Peyer's patch (tissue), 4 donors: ENCODE measurements around the gene TMEM117. TPM values are rescaled to one million over a fixed set of nuclear protein-coding genes. Genes with fewer than 3 reads are reported as not detected.
"Not testable (repeated sequence)": the region's sequence is repeated elsewhere in the genome, so short reads cannot be mapped to it uniquely, and the experiment has no call there.

Experiments
- DNase-seq, 3 donors: peaks; one replicate each; pipeline ENCODE4 v3.0.0-alpha.2; 2017 to 2019
- H3K27ac ChIP-seq, 4 donors: fragments of 200-600 bp; sonication (generic); one replicate each; pipeline ENCODE4 v1.5.1; 2016 to 2019
- H3K27me3 ChIP-seq, 2 donors: fragments of 200-600 bp; sonication (generic); one replicate each; pipeline ENCODE4 v1.5.1; 2019
- H3K36me3 ChIP-seq, 3 donors: fragments of 200-600 bp; sonication (generic); one replicate each; pipeline ENCODE4 v1.5.1; 2016 to 2019
- H3K4me1 ChIP-seq, 4 donors: fragments of 200-600 bp; sonication (generic); one replicate each; pipeline ENCODE4 v1.5.1; 2016 to 2019
- H3K4me3 ChIP-seq, 4 donors: fragments of 200-600 bp; sonication (generic); 1 replicate in 3 of 4; 2 replicates in 1 of 4; pipeline ENCODE4 v1.5.1; 2016 to 2019; ENCODE audit warnings: mild to moderate bottlenecking in 1 of 4
- H3K9me3 ChIP-seq, 4 donors: fragments of 200-600 bp; sonication (generic); one replicate each; pipeline ENCODE4 v1.5.1; 2016 to 2019; ENCODE audit warnings: mild to moderate bottlenecking in 1 of 4
- POLR2A ChIP-seq, 2 donors: fragments of 450-650 bp; IDR thresholded peaks; one replicate each; pipeline ENCODE4 v1.5.1; 2017; ENCODE audit warnings: antibody characterized with exemption in 2 of 2, mild to moderate bottlenecking in 2 of 2, moderate library complexity in 2 of 2
- total RNA-seq, 4 donors: library from RNA; depleted of rRNA; stranded (reverse); fragments of >200 nt; gene quantifications; one replicate each; pipeline ENCODE4 v1.1.0, GENCODE V29; 2016
- TF ChIP-seq, protein P1 (sequence below), 6 experiments: fragments of 450-650 bp in 4 of 6; fragments of 200-600 bp in 2 of 6; sonication (generic) in 1 of 6; IDR thresholded peaks; one replicate each; pipeline ENCODE4 v1.5.1; 2017 to 2019; ENCODE audit warnings: antibody characterized with exemption in 6 of 6, mild to moderate bottlenecking in 3 of 6, moderate library complexity in 1 of 6

Gene TMEM117
- total RNA-seq, 4 donors from 2014 or later: 10.7 to 60.1 (median 51.9) TPM

DNA sequence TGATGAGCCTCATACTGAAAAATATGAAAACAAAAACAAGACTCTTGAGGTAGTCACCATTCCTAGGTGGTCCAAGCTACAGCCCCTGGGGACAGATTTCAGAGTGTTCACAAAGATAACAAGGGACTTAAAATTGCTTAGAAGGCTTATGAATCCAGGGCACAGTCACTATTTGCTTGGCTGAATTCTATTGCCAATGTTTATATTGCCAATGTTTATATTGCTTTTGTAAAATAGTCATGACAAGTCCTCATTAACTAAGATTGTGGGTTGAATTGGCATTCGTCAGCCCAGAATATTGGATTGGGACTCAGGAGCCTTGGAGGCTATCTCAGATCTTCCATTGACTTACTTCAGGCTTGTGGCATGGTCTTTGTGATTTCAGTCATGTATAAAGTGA lies 6.4 kb downstream of the TMEM117 start:
- H3K4me1 ChIP-seq: peaks cover 0 to 4% (median 0%) of the 10 kb centered on the region in 4 donors
- DNase-seq: no peak
- H3K27me3 ChIP-seq: no peaks in the 10 kb centered on the region
- TF ChIP-seq, protein P1, sequence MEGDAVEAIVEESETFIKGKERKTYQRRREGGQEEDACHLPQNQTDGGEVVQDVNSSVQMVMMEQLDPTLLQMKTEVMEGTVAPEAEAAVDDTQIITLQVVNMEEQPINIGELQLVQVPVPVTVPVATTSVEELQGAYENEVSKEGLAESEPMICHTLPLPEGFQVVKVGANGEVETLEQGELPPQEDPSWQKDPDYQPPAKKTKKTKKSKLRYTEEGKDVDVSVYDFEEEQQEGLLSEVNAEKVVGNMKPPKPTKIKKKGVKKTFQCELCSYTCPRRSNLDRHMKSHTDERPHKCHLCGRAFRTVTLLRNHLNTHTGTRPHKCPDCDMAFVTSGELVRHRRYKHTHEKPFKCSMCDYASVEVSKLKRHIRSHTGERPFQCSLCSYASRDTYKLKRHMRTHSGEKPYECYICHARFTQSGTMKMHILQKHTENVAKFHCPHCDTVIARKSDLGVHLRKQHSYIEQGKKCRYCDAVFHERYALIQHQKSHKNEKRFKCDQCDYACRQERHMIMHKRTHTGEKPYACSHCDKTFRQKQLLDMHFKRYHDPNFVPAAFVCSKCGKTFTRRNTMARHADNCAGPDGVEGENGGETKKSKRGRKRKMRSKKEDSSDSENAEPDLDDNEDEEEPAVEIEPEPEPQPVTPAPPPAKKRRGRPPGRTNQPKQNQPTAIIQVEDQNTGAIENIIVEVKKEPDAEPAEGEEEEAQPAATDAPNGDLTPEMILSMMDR (IDR thresholded peaks at IDR 0.05): no peak
- no peak for TF ChIP-seq POLR2A (IDR thresholded peaks at IDR 0.05)
- H3K27ac ChIP-seq: no peak overlapping the region
- no peaks in the 10 kb centered on the region for H3K9me3 ChIP-seq
- no peaks in the 10 kb centered on the region for H3K36me3 ChIP-seq
- H3K4me3 ChIP-seq: no peak overlapping the region

DNA sequence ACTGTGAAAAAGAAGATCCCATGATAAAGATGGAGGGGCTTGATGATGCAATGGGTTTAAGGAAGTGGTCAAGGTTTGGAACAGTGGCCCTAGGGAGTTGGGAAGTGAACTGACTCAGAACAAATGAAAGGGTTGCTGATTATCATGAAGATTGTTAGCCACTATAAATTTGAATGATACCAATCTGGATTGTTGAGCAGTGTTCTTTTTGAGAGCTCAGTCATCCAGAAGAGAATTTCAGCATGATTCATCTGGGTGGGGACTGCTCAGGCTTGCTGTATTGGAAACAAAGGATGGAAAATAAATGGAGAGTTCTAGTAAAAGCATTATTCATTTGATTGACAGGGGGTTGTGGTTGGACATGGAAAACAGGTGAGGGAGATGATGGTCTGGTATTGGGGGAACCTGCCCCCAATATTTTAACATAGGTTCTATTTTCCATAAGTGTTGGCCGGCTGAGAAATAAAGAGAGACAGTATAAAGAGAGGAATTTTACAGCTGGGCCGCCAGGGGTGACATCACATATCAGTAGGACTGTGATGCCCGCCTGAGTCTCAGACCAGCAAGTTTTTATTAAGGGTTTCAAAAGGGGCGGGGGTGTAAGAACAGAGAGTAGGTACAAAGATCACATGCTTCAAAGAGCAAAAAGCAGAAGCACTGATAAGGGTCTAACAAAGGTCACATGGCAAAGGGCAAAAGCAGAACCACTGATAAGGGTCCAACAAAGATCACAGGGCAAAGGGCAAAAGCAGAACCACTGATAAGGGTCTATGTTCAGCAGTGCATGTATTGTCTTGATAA lies 11.7 kb downstream of the TMEM117 start:
- H3K9me3 ChIP-seq, H3K4me3 ChIP-seq, H3K27me3 ChIP-seq, H3K36me3 ChIP-seq, H3K4me1 ChIP-seq: not testable (repeated sequence)
- DNase-seq: peak in 1 of 3 donors; percentile 48
- H3K27ac ChIP-seq: peak overlapping the region in 2 of 4 donors; percentile 51 to 61

DNA sequence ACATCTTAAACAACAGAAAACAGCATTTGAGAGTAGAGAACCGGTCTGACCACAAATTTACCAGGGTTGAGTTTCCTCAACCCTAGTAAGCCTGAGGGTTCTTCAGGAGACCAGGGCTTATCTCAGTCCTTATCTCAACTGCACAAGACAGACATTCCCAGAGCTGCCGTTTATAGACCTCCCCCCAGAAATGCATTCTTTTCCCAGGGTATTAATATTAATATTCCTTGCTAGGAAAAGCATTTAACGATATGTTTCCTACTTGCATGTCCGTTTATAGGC lies 12.3 kb downstream of the TMEM117 start:
- DNase-seq: no peak
- Histone ChIP-seq H3K9me3 (no peaks in the 10 kb centered on the region), H3K36me3 (no peaks in the 10 kb centered on the region), H3K4me1 (no peaks in the 10 kb centered on the region), H3K27ac (peak overlapping the region in 1 of 4 donors; percentile 25), H3K4me3 (no peak overlapping the region), H3K27me3 (no peaks in the 10 kb centered on the region)
- TF ChIP-seq POLR2A (IDR thresholded peaks at IDR 0.05): no peak
- TF ChIP-seq, protein P1 (IDR thresholded peaks at IDR 0.05): no peak

DNA sequence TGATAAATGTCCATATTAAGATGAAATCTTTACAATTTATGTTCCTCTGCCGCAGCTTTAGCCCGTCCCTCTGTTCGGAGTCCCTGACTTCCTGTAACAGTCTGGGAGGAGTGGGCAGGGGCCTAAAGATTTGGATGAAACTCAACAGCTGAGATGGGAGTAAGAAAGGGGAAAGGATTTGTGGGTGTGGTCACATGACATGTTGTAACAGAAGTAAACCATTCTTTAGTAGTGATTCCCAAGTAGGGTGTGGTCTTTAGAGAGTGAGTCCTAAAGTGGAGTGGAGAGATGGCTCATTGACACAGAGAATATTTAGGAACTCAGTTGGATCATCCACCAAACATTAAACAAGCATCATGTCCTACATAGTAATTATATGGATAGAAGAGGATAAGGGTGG lies 12.9 kb downstream of the TMEM117 start:
- no peak for DNase-seq
- Histone ChIP-seq H3K36me3 (no peaks in the 10 kb centered on the region), H3K27ac (no peak overlapping the region), H3K4me3 (no peak overlapping the region), H3K27me3 (no peaks in the 10 kb centered on the region), H3K4me1 (no peaks in the 10 kb centered on the region), H3K9me3 (no peaks in the 10 kb centered on the region)
- TF ChIP-seq, protein P1 (IDR thresholded peaks at IDR 0.05): no peak
- no peak for TF ChIP-seq POLR2A (IDR thresholded peaks at IDR 0.05)

DNA sequence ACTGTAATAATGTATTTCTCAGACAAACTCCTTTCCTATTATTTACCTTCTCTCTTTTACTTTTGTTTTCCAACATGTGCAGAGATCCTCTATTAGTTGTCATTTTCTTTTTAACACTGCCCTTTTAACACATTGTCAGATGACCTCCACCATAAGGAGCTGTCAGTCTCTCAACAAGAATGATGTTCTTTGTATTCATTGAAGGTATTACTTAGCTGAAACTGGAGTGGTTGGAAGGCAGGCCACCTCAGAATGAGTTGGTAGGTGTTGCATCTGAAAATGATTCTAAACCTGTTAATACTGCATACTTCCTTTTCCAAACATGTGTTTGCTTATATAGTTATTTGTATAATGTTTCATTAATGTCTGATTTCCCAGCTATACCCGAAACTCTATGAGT lies 16.9 kb downstream of the TMEM117 start:
- no peaks in the 10 kb centered on the region for H3K4me1 ChIP-seq
- H3K9me3 ChIP-seq: no peaks in the 10 kb centered on the region
- no peaks in the 10 kb centered on the region for H3K27me3 ChIP-seq
- no peak overlapping the region for H3K27ac ChIP-seq
- DNase-seq: no peak
- no peaks in the 10 kb centered on the region for H3K36me3 ChIP-seq
- H3K4me3 ChIP-seq: no peak overlapping the region
- no peak for TF ChIP-seq POLR2A (IDR thresholded peaks at IDR 0.05)
- TF ChIP-seq, protein P1 (IDR thresholded peaks at IDR 0.05): no peak

DNA sequence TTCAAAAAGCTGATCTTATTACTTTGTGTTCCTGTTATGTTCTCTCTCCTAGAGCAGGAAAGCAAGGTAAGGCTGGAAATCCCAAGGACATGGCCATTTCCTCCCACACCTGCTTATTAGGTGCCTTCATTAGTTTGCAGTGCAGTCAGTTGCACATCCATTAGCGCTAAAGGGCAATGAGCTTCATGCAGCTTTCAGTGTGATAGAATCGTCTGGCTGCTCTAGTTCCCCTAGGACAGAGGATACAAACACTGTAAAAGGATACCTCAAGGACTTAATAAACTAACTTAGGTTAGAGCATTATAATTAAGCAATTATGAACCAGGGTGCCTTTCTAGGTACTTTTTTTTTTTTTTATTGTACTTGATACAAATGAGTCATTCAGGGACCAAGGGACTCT lies 21.1 kb downstream of the TMEM117 start:
- no peaks in the 10 kb centered on the region for H3K4me1 ChIP-seq
- no peak for TF ChIP-seq POLR2A (IDR thresholded peaks at IDR 0.05)
- no peak overlapping the region for H3K4me3 ChIP-seq
- H3K9me3 ChIP-seq: no peaks in the 10 kb centered on the region
- no peak for DNase-seq
- H3K36me3 ChIP-seq: no peaks in the 10 kb centered on the region
- peak overlapping the region in 1 of 4 donors; percentile 23 for H3K27ac ChIP-seq
- no peaks in the 10 kb centered on the region for H3K27me3 ChIP-seq

DNA sequence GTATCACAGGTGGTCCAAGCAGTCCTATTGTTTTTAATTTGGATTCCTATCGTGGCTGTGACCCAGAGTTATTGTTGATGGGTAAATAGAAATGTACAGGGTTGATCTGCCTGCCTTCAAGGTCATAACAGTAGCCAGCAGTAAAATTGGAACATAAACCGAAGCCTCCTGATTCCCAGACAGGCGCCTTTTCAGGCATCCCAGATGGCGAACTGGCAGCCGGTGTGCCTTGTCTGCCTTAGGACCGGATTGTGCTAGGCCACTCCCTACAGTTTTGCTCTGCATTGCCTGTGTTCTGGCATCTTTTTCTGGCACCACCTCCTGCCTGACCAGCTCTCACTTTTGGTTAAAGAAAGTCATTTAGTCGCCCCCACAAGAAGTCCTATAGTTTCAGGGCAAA lies 22.2 kb downstream of the TMEM117 start:
- Histone ChIP-seq H3K9me3 (no peaks in the 10 kb centered on the region), H3K4me1 (no peaks in the 10 kb centered on the region), H3K27ac (no peak overlapping the region), H3K27me3 (no peaks in the 10 kb centered on the region), H3K36me3 (no peaks in the 10 kb centered on the region), H3K4me3 (no peak overlapping the region)
- DNase-seq: no peak
- TF ChIP-seq POLR2A (IDR thresholded peaks at IDR 0.05): no peak
- TF ChIP-seq, protein P1 (IDR thresholded peaks at IDR 0.05): no peak
